Stimulated activated CD8-positive, alpha-beta memory T cell treated with anti-CD3 and anti-CD28 coated beads, Interleukin-7, amount 100 ng/mL, for 4 hours (primary cell): ENCODE results near the gene SPACA9.
A peak's percentile ranks its signal among the peaks of the same experiment; 100 is the strongest.

Experiments
- DNase-seq, 2 donors: peaks; one replicate each; pipeline ENCODE4 v3.0.0-alpha.2; 2020; ENCODE audit warnings: low read depth in 2 of 2

The SPACA9 gene

GRCh38 chr9:132894346-132894745 is 15.6 kb downstream of the SPACA9 start:
- no peak for DNase-seq

- no peak for DNase-seq
Observed at GRCh38 chr9:132894862-132895835, 16.5 kb downstream of the SPACA9 start.

DNA sequence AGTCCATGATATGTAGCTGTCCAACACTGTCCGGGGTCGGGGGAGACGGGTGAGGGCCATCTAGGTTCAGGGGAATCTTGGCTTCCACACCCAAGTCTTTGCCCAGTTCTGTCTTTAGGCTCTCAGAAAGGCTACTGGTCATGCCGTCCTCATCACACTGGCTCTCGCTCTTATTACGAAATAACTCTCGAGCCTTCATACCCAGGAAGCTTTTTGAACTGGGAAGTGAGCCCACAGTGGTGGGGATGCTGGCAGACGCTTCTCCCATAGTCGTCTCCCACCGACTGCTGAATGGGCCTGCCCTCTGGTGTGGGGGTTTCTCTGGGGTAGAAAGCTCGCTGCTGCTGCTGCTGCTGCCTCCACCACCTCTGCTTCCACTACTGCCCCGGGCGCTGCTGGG is 17.6 kb downstream of the SPACA9 start:
- no peak for DNase-seq

DNA sequence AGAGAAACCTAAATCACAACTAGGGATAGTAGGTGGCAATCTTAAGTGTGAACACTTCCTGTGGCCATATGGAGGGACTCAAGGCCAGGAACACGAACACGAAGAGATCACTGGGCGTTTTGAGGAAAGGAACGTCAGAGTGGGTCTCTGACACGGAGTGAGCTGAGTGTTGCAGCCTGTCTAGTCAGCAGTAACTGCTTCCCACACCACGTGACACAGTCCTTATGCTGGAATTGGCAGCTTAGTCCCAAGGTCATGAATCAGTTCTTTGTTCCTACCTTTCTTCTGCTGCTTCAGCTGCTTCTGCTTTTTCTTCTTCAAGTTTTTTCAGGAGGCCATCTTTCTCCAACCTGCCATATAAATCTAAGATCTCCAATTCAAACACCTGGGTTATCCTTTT is 18.2 kb downstream of the SPACA9 start:
- DNase-seq: no peak

- DNase-seq: no peak
Observed at GRCh38 chr9:132898051-132898450, 19.4 kb downstream of the SPACA9 start.

DNA sequence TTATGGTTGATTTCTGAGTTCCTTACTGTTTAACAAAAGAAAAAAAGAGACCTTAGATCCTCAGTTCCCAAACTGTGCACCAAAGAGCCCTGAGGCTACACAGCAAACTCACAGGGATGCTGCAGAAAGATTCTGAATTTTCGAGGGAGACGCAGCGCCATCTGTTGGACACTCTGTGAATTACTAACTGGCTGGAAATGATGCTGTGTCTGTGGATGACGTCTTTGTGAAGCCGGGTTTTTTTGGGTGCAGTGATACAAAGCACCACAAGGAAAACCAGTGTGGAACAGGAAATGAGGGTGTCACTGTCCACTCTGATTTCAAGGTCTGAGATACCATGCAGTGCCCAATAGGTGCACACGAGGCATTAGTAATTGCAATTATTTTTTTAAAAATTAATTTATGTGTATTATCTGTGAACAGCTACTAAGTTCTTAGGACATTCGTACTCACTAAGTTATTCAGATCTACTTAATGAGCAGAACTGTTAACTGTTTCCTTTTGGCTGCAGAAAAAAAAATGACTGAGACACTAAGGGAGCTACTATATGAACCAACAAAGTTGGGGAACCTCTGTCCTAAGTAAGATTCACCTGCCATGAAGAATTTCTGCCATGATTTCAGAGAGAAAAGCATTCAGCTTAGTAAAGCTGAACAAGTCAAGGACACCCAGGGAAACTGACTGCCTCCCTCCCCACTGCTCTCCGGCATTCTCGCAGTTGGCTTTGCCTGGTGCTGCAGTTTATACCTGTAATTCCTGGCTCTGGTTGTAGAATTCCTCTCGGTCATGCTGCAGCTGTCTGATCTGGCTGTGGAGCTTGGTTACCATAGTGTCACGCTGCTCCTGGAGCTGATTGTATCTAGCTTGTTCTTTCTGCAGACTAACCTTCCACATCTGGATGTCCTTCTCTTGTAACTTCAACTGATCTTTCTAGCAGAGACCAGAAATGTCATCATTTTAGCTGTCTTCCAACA is 23.4 kb downstream of the SPACA9 start:
- DNase-seq: peak; percentile 37 to 51

DNA sequence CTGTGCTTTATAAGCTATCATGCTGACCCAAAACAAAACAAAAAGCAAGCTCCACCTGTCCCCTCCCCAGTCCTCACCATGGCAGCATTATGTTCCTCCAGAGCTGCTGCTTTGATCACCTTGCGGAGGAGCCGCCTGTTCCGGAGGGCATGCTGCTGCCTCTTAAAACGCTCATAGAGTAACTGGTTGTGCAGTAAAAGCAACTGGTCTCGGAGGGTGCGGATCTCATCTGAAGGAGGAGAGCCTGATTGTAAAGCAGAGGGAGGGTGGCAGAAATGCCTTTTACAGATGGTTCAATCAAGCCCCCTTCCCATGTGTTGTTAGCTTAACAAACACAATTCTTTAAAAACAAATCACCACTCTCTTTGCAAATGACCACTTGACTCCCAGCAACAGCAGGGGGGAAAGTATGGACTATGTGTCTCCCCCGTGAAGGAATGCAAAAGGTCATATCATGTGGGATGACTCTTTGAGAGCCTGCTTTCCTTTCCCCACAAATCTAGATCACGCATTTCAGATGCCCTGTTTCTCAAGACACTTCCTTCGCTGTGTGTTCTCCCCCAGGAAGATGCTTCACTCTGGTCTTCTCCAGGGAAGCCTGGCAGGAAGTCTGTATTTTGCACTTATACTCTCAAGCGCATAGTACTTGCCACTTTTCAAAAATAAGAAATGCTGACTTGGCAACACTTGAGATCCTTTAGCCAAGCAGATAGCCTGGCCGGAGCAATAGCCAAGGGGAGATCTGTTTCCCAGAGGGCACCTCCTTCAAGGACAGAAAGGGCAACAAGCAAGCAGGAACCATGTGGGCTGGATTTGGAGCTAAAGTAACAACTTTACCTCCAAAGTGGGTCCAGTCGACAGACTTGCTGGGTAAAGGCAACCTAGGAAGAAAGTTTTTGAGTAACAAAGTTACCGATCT is 25.1 kb downstream of the SPACA9 start:
- DNase-seq: no peak

GRCh38 chr9:132905726-132906125 is 27.0 kb downstream of the SPACA9 start:
- no peak for DNase-seq

DNA sequence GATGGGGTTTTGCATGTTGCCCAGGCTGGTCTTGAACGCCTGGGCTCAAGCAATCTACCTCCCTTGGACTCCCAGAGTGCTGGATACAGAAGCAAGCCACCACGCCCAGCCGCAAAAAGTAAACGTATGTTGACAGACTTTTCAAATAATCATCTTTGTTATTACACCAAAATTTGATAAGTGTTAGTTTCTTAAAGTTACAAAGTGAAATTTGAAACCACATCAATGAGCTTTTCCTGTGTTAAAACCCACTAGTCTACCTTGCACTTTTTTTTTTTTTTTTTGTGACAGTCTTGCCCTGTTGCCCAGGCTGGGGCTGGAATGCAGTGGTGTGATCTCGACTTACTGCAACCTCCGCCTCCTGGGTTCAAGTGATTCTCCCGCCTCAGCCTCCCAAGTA is 29.9 kb downstream of the SPACA9 start:
- DNase-seq: no peak

- DNase-seq: no peak
Observed at GRCh38 chr9:132909311-132909710, 30.6 kb downstream of the SPACA9 start.

DNA sequence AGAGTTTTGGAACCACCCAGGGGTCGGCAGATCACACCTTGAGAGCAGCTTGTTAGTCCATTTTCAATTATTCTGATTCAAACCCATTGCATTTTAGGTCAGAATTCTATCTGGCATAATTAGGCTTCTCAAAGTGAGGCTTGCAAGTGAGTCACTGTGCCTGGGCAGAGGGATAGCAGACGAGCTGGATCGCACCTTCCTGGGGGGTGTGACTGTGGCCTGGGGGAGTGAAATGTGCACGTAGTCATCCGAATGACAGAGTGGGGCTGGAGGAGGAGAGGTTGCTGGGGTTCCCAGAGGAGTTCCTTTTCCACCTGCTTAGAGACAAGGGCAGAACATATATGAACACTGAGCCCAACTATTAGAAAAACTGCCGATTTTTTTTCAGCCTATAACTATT is 31.7 kb downstream of the SPACA9 start:
- DNase-seq: no peak

DNA sequence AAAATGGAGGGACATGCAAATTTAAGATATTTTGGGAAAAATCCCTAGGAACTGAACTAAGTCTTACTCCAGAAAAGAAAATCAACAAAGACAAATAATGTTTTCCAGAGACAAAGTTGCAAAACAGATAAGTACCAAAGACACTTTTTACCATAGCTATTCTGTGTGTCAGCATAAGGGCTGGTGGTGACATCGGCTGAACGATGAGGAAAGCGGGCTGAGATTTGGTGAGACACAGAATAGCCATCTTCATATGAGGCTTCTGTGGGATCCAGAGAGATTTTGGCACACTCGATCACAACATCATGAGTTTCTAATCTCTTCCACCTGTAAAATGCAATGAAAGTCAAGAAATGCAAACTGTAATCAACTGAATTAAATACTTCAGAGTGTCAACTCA is 33.4 kb downstream of the SPACA9 start:
- DNase-seq: no peak

- no peak for DNase-seq
Observed at GRCh38 chr9:132914924-132915323, 36.2 kb downstream of the SPACA9 start.

DNA sequence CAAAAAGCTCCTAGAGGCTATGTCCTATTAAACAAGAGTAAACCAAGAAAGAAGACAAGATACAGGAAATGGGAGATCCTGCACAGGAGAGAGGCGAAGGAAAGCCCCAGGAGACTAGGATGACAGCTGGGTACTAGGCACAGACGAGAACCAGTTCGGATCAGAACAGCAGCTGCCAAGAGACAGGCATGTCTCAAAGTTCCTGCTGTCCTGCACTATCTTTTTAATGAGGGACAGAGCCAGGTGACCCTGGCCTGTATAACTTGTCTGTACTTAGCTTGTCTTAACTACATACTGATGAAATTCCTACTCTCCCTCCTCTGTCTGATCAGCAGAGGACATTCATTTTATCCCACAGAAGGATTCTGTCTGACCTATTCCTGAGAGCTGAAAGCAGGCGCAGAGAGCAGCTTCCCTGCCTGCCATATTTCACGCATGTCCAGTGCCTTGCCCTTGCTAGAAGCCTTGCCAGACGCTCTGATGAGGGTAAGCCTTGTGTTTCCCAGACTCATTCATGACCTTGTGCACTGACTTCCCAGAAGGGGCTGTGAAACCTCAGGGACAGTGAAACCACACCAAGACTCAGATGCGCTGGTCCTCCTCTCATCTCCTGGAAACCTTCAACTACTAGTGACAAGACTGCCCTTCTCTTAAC is 41.0 kb downstream of the SPACA9 start:
- no peak for DNase-seq

DNA sequence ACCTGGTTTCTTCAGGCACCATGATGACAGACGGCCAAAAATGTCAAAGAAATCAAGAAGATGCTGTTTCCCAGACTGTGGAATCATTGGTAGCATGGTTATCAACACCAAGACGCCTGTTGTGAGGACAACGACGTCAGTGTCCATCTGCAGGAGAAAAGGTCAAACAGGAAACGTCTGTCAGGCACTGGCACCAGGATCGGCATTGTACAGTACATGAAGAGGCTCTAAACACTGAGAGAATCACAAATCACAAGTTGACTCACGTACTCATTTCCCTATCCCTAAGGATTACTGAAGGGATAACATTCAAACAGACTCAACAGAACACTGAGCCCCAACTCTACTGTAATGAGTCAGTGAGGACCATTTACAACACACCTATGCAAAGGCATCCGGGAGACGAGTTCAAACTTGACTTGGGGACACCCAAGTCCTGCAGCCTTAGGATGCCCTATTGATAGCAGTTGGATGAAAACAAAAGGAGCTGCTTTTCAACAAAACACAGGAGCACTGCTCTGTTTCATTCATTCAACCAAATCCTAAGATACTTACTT is 44.7 kb downstream of the SPACA9 start:
- no peak for DNase-seq

GRCh38 chr9:132927704-132928103 is 49.0 kb downstream of the SPACA9 start:
- no peak for DNase-seq

GRCh38 chr9:132931178-132931735 is 52.6 kb downstream of the SPACA9 start:
- no peak for DNase-seq

DNA sequence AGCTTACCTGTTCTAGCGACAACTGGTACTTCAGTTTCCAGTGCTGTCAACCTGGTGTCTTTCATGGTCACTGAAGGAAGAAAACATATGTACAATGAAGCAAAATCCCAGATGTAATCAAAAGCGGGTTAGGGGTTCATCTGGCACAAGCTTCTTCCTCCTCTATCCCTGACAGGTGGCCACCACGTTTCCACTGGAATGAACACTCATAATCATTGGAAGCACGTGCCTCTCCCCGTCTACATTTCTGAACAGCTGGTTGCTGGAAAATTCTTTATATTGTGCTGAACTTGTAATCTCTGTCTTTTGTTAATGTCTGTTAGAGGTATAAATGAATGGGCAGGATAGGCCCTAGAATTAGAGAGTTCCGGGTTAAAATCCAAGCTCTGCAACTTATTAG is 56.3 kb downstream of the SPACA9 start:
- no peak for DNase-seq

DNA sequence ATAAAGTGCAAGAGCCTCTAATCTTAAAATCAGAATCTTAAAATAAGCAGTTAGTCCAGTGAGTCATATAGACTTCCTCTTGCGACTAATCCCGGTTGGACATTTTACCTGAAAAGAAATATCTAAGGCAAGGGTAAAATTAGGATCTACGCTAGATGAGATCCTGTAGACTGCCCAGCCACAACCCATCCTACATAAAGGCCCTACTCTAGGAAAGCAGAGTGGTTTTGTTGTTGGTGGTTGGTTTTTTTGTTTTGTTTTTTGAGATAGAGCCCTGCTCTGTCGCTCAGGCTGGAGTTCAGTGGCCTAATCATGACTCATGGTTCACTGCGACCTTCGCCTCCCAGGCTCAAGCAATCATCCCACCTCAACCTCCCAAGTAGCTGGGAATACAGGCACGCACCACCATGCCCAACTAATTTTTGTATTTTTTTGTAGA is 58.8 kb downstream of the SPACA9 start:
- DNase-seq: no peak

- no peak for DNase-seq
Observed at GRCh38 chr9:132939169-132939568, 60.5 kb downstream of the SPACA9 start.
